Measurements from ENCODE around the gene IFT20. TPM values are rescaled to one million over a fixed set of nuclear protein-coding genes. Genes with fewer than 3 reads are reported as not detected.

The IFT20 gene
- total and polyA plus RNA-seq, 10 of the 15 experiments (the other 5 are each of a cell fraction or from before 2014, with no cell fraction given): 9.4 to 38.2 (median 19.1) TPM

- peak; percentile 79 for TF ChIP-seq NKRF (conservative IDR thresholded peaks at IDR 0.05)
- peak; percentile 74; the same call in 1 of the 2 replicates for TF ChIP-seq CHD2 (IDR thresholded peaks at IDR 0.05; ENCODE audit: borderline replicate concordance, low read depth, low read length)
- TF ChIP-seq TAF1 (IDR thresholded peaks at IDR 0.05; ENCODE audit: borderline replicate concordance, low read depth, low read length): peak; percentile 95
- no peak for TF ChIP-seq ZNF622 (IDR thresholded peaks at IDR 0.05)
- peak in 1 of 2 experiments; percentile 34; a peak in 1 of 4 replicates for TF ChIP-seq ETV6 (conservative IDR thresholded peaks at IDR 0.05 in 1 of 2, IDR thresholded peaks at IDR 0.05 in 1 of 2; ENCODE audit: borderline replicate concordance in 1 of 2, low read depth in 1 of 2)
- peak; percentile 57; the same call in 1 of the 2 replicates for TF ChIP-seq ZNF207 (IDR thresholded peaks at IDR 0.05; ENCODE audit: borderline replicate concordance)
- no peak for TF ChIP-seq WRNIP1 (IDR thresholded peaks at IDR 0.05; ENCODE audit: borderline replicate concordance, low read depth, low read length)
- peak; percentile 69; the same call in 1 of the 2 replicates for TF ChIP-seq TARDBP (IDR thresholded peaks at IDR 0.05; ENCODE audit: borderline replicate concordance)
These were observed 22.0 kb upstream of the IFT20 start, which contains the start of gene POLDIP2 (continued) for GRCh38 chr17:28357061-28357900.

- no peak overlapping the region for H3K9ac ChIP-seq (ENCODE audit: control insufficient read depth, insufficient read depth, low read length)
- no peak for FAIRE-seq
- WGBS (ENCODE audit: insufficient coverage, insufficient replicate concordance, low lambda C conversion rate, missing lambda C conversion rate): 97% methylated on average over 7 of the region's 7 CpGs
- no peak for TF ChIP-seq BCL3 (IDR thresholded peaks at IDR 0.05; ENCODE audit: borderline replicate concordance, insufficient read depth, low read depth, low read length, poor library complexity, severe bottlenecking)
- no peak for TF ChIP-seq FOS (IDR thresholded peaks at IDR 0.05; ENCODE audit: borderline replicate concordance, extremely low read depth, insufficient read length)
- no peak for TF ChIP-seq BHLHE40 (IDR thresholded peaks at IDR 0.05; ENCODE audit: borderline replicate concordance in 1 of 2, low read depth in 2 of 2, low read length in 1 of 2)
- TF ChIP-seq ETV6 (conservative IDR thresholded peaks at IDR 0.05 in 1 of 2, IDR thresholded peaks at IDR 0.05 in 1 of 2; ENCODE audit: borderline replicate concordance in 1 of 2, low read depth in 1 of 2): no peak
- no peak for TF ChIP-seq HDAC2 (IDR thresholded peaks at IDR 0.05)
- TF ChIP-seq TCF12 (IDR thresholded peaks at IDR 0.05; ENCODE audit: low read depth, low read length): no peak
- TF ChIP-seq MLLT1 (IDR thresholded peaks at IDR 0.05): no peak
- no peak for TF ChIP-seq POU2F2 (IDR thresholded peaks at IDR 0.05; ENCODE audit: borderline replicate concordance, low read depth, low read length)
These were observed 15.0 kb upstream of the IFT20 start for GRCh38 chr17:28350271-28350670.

More at GRCh38 chr17:28350271-28350670, 15.0 kb upstream of the IFT20 start:
- no peaks in the 10 kb centered on the region for H4K20me1 ChIP-seq (ENCODE audit: control insufficient read depth, insufficient read depth)
- no peaks in the 10 kb centered on the region for H3K79me2 ChIP-seq (ENCODE audit: control insufficient read depth, insufficient read depth, low read length)
- no peak for ATAC-seq
- RAD21 ChIA-PET (ENCODE audit: unreplicated experiment): interaction anchor here (0.8 kb wide), 1 partner anchor 15 kb away, joined by 4 read pairs; the partner anchor contains the start of genes IFT20 and TNFAIP1
- H2AFZ ChIP-seq (ENCODE audit: control insufficient read depth, low read depth, low read length): no peak overlapping the region
- no peak overlapping the region for H3K4me3 ChIP-seq
- peaks cover 17 to 24% of the 10 kb centered on the region in 2 experiments for H3K36me3 ChIP-seq (ENCODE audit: control insufficient read depth in 2 of 2, insufficient read depth in 2 of 2, low read length in 1 of 2)
- POLR2A ChIA-PET: no interaction called here
- CTCF ChIA-PET: no interaction called here
- H3K4me2 ChIP-seq (ENCODE audit: control insufficient read depth, insufficient read depth): no peak overlapping the region
- DNase-seq (ENCODE audit: low read depth, low spot score): no peak
- no peaks in the 10 kb centered on the region for H3K4me1 ChIP-seq (ENCODE audit: control insufficient read depth, insufficient read depth, low read length)
- no peak overlapping the region for H3K27ac ChIP-seq (ENCODE audit: control insufficient read depth, insufficient read depth)
- intact Hi-C loops (cut with micrococcal nuclease; ENCODE audit: unreplicated experiment): no loop called here
- in situ Hi-C loops (cut with MboI): no loop called here
- H3K27me3 ChIP-seq (replicated peaks in 1 of 2; ENCODE audit: control insufficient read depth in 2 of 2, insufficient read depth in 2 of 2, low read length in 1 of 2): no peaks in the 10 kb centered on the region
- SMC1A ChIA-PET (ENCODE audit: uncharacterized antibody, unreplicated experiment): no interaction called here
- BruUV-seq (replicated peaks): no TSS peak
- H3K9me3 ChIP-seq (replicated peaks; ENCODE audit: control insufficient read depth, insufficient read depth, low read length): no peaks in the 10 kb centered on the region
